KMS-11 (cell line): ENCODE results near the gene PRDM15.

Source experiments
- H2AFZ ChIP-seq: fragments of 200-600 bp; sonication (generic); 2 replicates; pipeline ENCODE4 v1.6.1; 2016; ENCODE audit warnings: antibody characterized with exemption, mixed run types, low read depth
- H3K27ac ChIP-seq: fragments of 200-600 bp; sonication (generic); 2 replicates; pipeline ENCODE4 v1.6.1; 2016; ENCODE audit warnings: mild to moderate bottlenecking, mixed run types
- H3K27me3 ChIP-seq: fragments of 200-600 bp; sonication (generic); 2 replicates; pipeline ENCODE4 v1.6.1; 2017; ENCODE audit warnings: mild to moderate bottlenecking, low read depth, mixed run types, moderate library complexity; ENCODE audit not compliant: insufficient read depth
- H3K36me3 ChIP-seq: fragments of 200-600 bp; sonication (generic); 2 replicates; pipeline ENCODE4 v1.6.1; 2017; ENCODE audit warnings: mild to moderate bottlenecking, mixed run types; ENCODE audit not compliant: insufficient read depth
- H3K4me1 ChIP-seq: fragments of 200-600 bp; sonication (generic); 2 replicates; pipeline ENCODE4 v1.6.1; 2016; ENCODE audit warnings: mild to moderate bottlenecking, low read depth, mixed run types; ENCODE audit not compliant: poor library complexity, severe bottlenecking
- H3K4me2 ChIP-seq: fragments of 200-600 bp; sonication (generic); 2 replicates; pipeline ENCODE4 v1.7.0; 2016; ENCODE audit warnings: mild to moderate bottlenecking, mixed run types
- H3K4me3 ChIP-seq: fragments of 200-600 bp; sonication (generic); IDR thresholded peaks from 2 replicates; pipeline ENCODE4 v1.6.1; 2017; ENCODE audit warnings: low read depth, low read length, mixed read lengths; ENCODE audit not compliant: insufficient read depth
- H3K79me2 ChIP-seq: fragments of 200-600 bp; sonication (generic); 2 replicates; pipeline ENCODE4 v1.6.1; 2016; ENCODE audit warnings: low read depth, mixed run types; ENCODE audit not compliant: insufficient read depth
- H3K9ac ChIP-seq: fragments of 200-600 bp; sonication (generic); 2 replicates; pipeline ENCODE4 v1.6.1; 2016; ENCODE audit warnings: mild to moderate bottlenecking, mixed run types
- H4K20me1 ChIP-seq: fragments of 200-600 bp; sonication (generic); 2 replicates; pipeline ENCODE4 v1.6.1; 2016; ENCODE audit warnings: mild to moderate bottlenecking, mixed run types; ENCODE audit not compliant: insufficient read depth
- TF ChIP-seq, protein P1 (sequence below): fragments of 200-600 bp; sonication (generic); conservative IDR thresholded peaks from 2 replicates; pipeline ENCODE4 v1.6.1; 2017; ENCODE audit warnings: low read depth, mild to moderate bottlenecking, antibody characterized with exemption, low read length, moderate library complexity, mixed read lengths

Gene PRDM15

DNA sequence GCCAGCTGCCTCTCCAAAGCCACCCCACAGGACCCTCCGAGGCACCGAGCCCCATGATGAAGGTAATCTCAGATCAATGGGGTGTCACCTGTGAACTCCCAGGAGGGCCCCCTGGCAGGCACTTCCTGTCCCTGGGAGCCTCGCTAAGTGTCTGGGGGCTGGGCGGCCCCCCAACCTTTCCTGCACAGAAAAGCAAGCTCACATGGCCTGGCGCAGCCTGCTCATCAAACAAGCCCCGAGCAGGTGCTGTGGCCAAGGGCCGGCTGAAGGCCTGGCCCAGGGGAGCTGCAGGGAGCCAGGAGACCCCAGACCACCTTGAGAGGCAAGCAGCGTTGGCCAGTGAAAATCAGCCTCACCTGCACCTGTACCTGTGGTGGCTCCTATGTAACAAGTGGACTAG lies 115.1 kb downstream of the PRDM15 start:
- H3K27ac ChIP-seq, result no peak overlapping the region
- no peak overlapping the region for H3K4me2 ChIP-seq
- H3K36me3 ChIP-seq, result no peaks in the 10 kb centered on the region
- no peaks in the 10 kb centered on the region for H4K20me1 ChIP-seq
- TF ChIP-seq, protein P1, sequence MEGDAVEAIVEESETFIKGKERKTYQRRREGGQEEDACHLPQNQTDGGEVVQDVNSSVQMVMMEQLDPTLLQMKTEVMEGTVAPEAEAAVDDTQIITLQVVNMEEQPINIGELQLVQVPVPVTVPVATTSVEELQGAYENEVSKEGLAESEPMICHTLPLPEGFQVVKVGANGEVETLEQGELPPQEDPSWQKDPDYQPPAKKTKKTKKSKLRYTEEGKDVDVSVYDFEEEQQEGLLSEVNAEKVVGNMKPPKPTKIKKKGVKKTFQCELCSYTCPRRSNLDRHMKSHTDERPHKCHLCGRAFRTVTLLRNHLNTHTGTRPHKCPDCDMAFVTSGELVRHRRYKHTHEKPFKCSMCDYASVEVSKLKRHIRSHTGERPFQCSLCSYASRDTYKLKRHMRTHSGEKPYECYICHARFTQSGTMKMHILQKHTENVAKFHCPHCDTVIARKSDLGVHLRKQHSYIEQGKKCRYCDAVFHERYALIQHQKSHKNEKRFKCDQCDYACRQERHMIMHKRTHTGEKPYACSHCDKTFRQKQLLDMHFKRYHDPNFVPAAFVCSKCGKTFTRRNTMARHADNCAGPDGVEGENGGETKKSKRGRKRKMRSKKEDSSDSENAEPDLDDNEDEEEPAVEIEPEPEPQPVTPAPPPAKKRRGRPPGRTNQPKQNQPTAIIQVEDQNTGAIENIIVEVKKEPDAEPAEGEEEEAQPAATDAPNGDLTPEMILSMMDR, result no peak
- no peaks in the 10 kb centered on the region for H3K4me1 ChIP-seq
- H2AFZ ChIP-seq, result no peak overlapping the region
- H3K27me3 ChIP-seq, result peaks cover 36% of the 10 kb centered on the region; the same call in 1 of the 2 replicates
- H3K9ac ChIP-seq, result no peak overlapping the region
- H3K4me3 ChIP-seq, result no peak overlapping the region
- H3K79me2 ChIP-seq, result no peaks in the 10 kb centered on the region

DNA sequence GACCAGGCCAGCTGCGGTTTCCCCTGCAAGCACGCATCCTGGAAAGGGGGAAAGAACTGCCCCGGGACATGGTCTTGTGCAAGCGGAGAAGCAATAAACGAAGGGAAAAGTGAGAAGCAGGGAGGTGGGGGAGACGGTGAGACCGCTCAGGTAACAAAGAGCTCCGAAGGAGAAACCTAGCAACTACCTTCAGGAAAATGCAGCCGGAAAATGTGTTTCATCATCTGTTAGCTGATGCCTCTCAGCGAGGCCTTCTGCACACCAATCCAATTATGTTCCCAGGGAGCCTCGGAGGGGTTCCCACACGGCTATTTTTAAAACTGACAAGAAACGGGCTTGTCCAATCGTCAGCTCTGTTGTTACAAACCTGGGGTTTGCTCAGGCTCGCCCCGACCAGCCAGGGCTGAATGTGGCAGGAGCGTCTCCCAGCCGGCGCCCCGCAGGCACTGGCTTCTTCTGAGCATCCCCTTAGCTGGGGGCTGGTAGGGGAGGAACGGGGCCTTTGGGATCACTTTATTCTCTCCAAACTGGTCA lies 115.7 kb downstream of the PRDM15 start:
- Histone ChIP-seq H3K36me3 (no peaks in the 10 kb centered on the region), H3K27ac (no peak overlapping the region), H3K27me3 (peaks cover 31% of the 10 kb centered on the region; the same call in 1 of the 2 replicates), H4K20me1 (no peaks in the 10 kb centered on the region), H3K79me2 (no peaks in the 10 kb centered on the region), H3K4me2 (no peak overlapping the region), H3K4me1 (no peaks in the 10 kb centered on the region), H3K4me3 (no peak overlapping the region), H3K9ac (no peak overlapping the region), H2AFZ (no peak overlapping the region)
- TF ChIP-seq, protein P1, result no peak

DNA sequence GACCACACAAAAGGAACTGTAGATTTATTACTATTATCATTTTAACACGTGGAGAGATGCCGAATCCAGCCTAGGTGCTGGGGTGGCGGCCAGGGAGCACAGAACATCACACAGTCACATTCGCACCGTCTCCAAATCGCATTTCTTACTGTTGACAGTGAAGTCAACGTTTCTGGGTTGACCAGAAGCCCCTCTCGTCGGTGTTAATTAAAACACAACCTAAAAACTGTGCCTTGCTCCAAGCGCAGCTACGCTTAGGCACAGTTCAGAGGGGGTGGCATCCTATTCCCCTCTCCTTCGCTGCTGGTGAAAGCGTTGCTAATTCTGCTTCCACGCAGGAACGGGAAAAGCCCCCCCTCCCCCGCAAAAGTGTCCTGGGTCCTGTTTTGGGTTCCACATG lies 116.4 kb downstream of the PRDM15 start:
- Histone ChIP-seq H3K9ac (no peak overlapping the region), H2AFZ (no peak overlapping the region), H3K4me1 (no peaks in the 10 kb centered on the region), H3K36me3 (no peaks in the 10 kb centered on the region), H3K27me3 (peaks cover 24% of the 10 kb centered on the region; the same call in 1 of the 2 replicates), H3K27ac (no peak overlapping the region), H4K20me1 (no peaks in the 10 kb centered on the region), H3K4me2 (no peak overlapping the region), H3K4me3 (no peak overlapping the region), H3K79me2 (no peaks in the 10 kb centered on the region)
- TF ChIP-seq, protein P1, result no peak

DNA sequence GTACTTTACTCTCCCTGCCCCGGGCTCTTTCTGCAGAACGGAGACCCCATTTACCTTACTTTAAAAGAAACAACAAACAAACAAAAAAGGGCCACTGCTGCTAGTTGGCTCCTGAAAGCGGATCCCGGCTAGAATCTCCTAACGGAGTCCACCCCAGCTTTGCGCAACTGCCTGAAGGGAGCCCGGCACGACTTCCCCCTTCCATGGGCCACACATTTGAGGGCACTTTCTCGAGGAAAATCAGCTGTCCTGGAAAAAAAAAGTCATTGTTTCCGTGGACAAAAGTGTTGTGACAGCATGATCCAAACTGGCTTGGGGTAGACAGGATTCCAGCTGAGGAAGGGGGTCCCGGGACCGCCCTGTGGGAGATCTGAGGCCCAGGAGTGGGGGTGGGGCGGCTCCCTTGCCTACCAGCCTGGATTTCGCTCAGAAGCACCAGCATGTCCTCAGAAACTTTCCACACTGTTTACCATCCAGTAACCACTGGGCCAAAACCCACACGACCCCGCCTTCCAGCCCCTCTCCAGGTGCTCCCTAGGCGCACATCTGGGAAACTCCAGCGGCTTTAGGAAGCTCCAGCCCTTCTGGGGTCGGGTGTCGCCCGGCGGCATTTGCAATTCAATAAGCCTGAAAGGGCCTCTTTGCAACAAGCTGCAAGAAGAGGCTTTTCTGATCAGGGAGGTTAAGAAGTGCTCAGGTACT lies 117.1 kb downstream of the PRDM15 start:
- no peaks in the 10 kb centered on the region for H3K36me3 ChIP-seq
- H3K4me1 ChIP-seq, result no peaks in the 10 kb centered on the region
- no peak overlapping the region for H3K27ac ChIP-seq
- no peak overlapping the region for H3K4me2 ChIP-seq
- H3K79me2 ChIP-seq, result no peaks in the 10 kb centered on the region
- H3K27me3 ChIP-seq, result peaks cover 18% of the 10 kb centered on the region; the same call in 1 of the 2 replicates
- no peak overlapping the region for H3K9ac ChIP-seq
- no peaks in the 10 kb centered on the region for H4K20me1 ChIP-seq
- no peak overlapping the region for H3K4me3 ChIP-seq
- no peak overlapping the region for H2AFZ ChIP-seq
- TF ChIP-seq, protein P1, result no peak
